Fibroblast of peridontal ligament (primary cell): ENCODE measurements around the gene TRAPPC8.

Experiments used
- DNase-seq: peaks from one replicate; pipeline ENCODE4 v3.0.0-alpha.2; 2010; ENCODE audit errors: extremely low read depth

TRAPPC8 gene

DNA sequence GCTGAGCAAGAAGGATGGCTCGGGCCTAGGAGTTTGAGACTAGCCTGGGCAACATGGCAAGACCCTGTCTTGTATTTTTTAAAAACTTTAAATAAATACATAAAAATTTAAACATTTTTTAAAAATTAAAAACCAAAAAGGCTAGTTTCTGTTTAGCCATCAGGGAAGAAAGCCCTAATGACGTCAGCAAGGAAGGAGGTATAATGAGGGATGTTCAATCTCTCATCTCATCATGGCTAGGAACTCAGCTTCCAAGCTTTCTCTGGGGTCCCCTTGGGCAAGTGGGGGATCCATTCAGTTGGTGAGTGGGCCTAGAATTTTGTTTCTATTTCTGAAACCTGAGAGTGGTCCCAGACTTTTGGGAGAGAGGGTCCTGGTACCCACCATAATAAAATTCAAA lies 147.2 kb downstream of the TRAPPC8 start:
- no peak for DNase-seq

DNA sequence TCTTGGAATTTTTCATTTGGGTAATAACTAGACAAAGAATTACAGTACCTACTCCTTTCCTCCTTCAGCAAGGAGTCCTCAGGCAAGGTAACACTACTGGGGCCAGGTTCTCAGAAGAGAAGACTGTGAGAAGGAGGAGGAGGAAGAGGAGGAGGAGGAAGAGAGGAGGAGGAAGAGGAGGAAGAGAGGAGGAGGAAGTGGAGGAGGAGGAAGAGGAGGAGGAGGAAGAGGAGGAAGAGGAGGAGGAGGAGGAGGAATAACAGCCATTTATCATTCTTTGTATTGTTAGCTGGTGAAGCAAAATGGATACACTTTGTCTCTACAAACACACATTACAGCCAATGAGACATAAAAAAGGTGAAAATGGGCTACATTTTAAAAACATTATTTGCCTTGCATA lies 149.4 kb downstream of the TRAPPC8 start:
- no peak for DNase-seq

DNA sequence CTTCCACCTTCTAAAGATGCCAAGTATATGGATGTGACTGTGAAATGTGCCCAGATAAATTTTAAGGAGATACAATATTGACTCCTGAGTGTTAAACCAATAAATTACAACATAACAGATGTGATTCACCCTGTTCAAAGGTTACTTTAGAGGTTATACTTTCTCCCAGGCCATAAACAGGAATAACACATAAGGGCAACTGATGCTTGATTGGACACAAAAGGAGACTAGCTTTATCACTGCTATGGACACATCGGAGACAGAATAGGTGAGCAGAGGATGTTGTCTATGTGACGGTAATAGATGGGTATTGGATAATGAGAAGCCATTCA lies 150.4 kb downstream of the TRAPPC8 start:
- DNase-seq = no peak

DNA sequence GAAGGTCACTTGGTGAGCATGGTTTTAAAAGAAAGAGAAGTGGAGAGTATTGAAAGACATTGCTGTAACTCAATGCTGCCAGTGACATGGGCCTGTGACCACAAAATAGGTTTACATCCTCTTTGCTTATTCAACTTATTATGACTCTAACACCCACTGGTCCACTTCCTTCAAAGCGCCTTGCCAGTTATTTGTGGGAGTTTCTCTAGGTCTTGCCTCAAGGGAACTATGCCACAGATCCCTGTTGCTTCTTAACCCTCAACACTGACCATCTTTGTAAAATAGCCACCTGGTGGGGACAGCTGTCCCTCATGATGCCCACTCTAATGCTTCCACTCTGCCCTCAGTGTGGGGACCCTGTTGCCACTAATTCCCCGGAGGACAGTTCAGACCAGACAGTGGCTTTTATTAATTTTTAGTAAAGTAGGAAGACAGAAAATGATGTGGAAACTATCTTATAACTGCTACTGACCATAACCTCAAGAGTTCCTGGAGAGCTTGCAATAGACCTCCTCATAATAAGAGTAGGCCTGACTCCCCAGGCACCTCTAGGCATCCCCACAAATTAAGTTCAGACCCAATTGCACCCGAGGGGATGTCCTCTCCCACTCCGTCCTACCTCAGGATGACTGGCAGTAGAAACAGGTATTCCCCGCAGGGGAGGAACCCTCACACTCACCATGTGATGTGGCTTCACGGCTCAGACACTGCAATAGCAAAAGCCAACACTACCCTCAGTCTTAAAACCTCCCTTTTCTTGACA lies 150.9 kb downstream of the TRAPPC8 start:
- no peak for DNase-seq

DNA sequence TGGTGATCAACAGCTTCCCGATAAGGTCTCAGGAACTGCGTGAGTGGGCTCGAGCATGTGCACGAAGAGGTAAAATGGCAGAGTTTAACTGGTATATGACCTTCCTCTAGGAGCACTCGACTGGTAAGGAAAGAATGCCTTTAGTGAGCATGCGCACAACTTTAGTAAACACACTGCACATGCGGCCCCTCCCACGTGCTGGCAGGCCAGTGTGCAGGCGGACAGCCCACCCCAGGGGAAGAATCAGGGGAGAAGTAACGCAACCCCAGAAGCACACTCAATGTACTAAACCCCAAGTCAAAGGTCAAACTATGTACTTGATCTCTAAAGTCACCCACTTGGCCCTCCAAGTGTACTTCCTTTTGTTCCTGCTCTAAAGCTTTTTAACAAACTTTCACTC lies 153.5 kb downstream of the TRAPPC8 start:
- no peak for DNase-seq

DNA sequence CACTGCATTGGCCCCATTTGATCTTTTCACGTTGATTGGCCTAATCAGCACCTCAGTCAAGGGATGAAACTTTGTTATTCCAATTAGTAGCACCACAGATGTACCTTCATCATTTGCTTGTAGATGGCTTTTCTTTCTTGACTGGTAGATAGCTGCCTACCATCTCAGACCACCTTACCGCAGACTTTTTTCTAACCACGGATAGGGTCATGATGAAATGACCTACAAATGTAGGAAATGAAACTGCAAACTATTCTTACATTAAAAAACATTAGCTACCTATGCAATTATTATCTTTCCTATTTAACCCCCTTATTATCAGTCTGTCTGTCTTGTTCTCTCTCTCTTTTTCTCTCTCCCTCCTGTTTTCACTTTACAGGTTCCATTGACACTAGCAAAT lies 159.9 kb downstream of the TRAPPC8 start:
- DNase-seq = no peak
